DOHH2 (cell line): Measurements from ENCODE around the gene RNF223.
"Not testable (repeated sequence)": the region's sequence is repeated elsewhere in the genome, so short reads cannot be mapped to it uniquely, and the experiment has no call there.

Experiments
- CTCF ChIP-seq: fragments of 200-600 bp; sonication (generic); IDR thresholded peaks from one replicate; pipeline ENCODE4 v1.5.1; 2014; ENCODE audit warnings: antibody characterized with exemption, mild to moderate bottlenecking, low read depth, low read length; ENCODE audit not compliant: poor library complexity, severe bottlenecking
- EZH2phosphoT487 ChIP-seq: fragments of 200-600 bp; sonication (generic); IDR thresholded peaks from 2 replicates; pipeline ENCODE4 v1.6.1; 2017; ENCODE audit warnings: borderline replicate concordance, mild to moderate bottlenecking, antibody characterized with exemption, low read length, moderate library complexity, mixed read lengths

- TF ChIP-seq CTCF, EZH2phosphoT487: not testable (repeated sequence)
These were observed 16.4 kb downstream of the RNF223 start for GRCh38 chr1:1057769-1058087.
